ENCODE measurements around the gene LIPM.

LIPM gene

GRCh38 chr10:88804083-88804812 is 1.7 kb downstream of the LIPM start:
- H2BK120ac ChIP-seq (ENCODE audit: low read depth, low read length) = no peak overlapping the region
- peak; percentile 84 for DNase-seq
- H3K56ac ChIP-seq (ENCODE audit: low read length) = no peak overlapping the region
- H3K18ac ChIP-seq (ENCODE audit: low read length) = no peak overlapping the region
- H2AK5ac ChIP-seq (ENCODE audit: low read length) = no peak overlapping the region
- H3K4me3 ChIP-seq (ENCODE audit: low read length) = no peak overlapping the region
- peaks cover 4% of the 10 kb centered on the region for H3K4me1 ChIP-seq (ENCODE audit: control insufficient read depth, low read depth, low read length)
- H3K9ac ChIP-seq (ENCODE audit: low read length) = no peak overlapping the region
- H3K27ac ChIP-seq (ENCODE audit: low read depth, low read length) = no peak overlapping the region
- H3K79me1 ChIP-seq (ENCODE audit: low read length) = no peaks in the 10 kb centered on the region
- H3K79me2 ChIP-seq (ENCODE audit: control insufficient read depth, insufficient read depth, low read length) = no peaks in the 10 kb centered on the region
- H3K36me3 ChIP-seq (ENCODE audit: control insufficient read depth, insufficient read depth, low read length) = no peaks in the 10 kb centered on the region
- no peak overlapping the region for H4K5ac ChIP-seq (ENCODE audit: low read length)
- H3K4ac ChIP-seq (ENCODE audit: low read depth, low read length) = no peak overlapping the region
- no peak overlapping the region for H2BK5ac ChIP-seq (ENCODE audit: low read length)
- no peak overlapping the region for H3K4me2 ChIP-seq (ENCODE audit: low read length)
- no CpG with 5 or more reads among the region's 6 CpGs for WGBS (ENCODE audit: extremely low coverage, insufficient coverage, low lambda C conversion rate)
- no peaks in the 10 kb centered on the region for H3K27me3 ChIP-seq (ENCODE audit: insufficient read depth, low read length, poor library complexity)
- no peak overlapping the region for H4K8ac ChIP-seq (ENCODE audit: low read depth, low read length)
- no peak overlapping the region for H3K23ac ChIP-seq (ENCODE audit: low read length)
- no peak overlapping the region for H2BK15ac ChIP-seq (replicated peaks; ENCODE audit: low read depth)

DNA sequence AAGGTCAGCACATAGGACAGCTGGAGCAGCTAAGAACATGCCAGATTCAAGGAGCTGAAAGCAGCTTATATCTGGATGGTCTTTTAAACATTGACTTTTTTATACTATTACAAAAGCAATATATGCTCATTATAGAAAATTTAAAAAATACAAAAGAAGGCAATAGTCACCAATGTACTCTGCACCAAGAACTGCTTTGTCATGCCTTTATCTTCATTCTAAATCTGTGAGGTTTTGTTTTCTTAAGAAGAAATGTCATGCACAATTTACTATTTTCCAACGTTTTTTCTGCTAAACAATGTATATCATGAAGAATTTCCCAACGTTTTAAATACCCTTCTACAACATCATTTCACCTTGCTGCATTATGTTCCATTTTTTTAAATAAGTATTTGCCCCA is 2.8 kb downstream of the LIPM start:
- Histone ChIP-seq H3K4me3 (ENCODE audit: low read length) (no peak overlapping the region), H3K4me1 (ENCODE audit: control insufficient read depth, low read depth, low read length) (peaks cover 4% of the 10 kb centered on the region), H2AK5ac (ENCODE audit: low read length) (no peak overlapping the region), H3K9ac (ENCODE audit: low read length) (no peak overlapping the region), H2BK5ac (ENCODE audit: low read length) (no peak overlapping the region), H3K4ac (ENCODE audit: low read depth, low read length) (no peak overlapping the region), H3K18ac (ENCODE audit: low read length) (no peak overlapping the region), H3K23ac (ENCODE audit: low read length) (no peak overlapping the region), H4K5ac (ENCODE audit: low read length) (no peak overlapping the region), H3K79me2 (ENCODE audit: control insufficient read depth, insufficient read depth, low read length) (no peaks in the 10 kb centered on the region), H2BK15ac (replicated peaks; ENCODE audit: low read depth) (no peak overlapping the region), H3K79me1 (ENCODE audit: low read length) (no peaks in the 10 kb centered on the region), H3K4me2 (ENCODE audit: low read length) (no peak overlapping the region), H3K36me3 (ENCODE audit: control insufficient read depth, insufficient read depth, low read length) (no peaks in the 10 kb centered on the region), H3K27ac (ENCODE audit: low read depth, low read length) (no peak overlapping the region), H3K27me3 (ENCODE audit: insufficient read depth, low read length, poor library complexity) (no peaks in the 10 kb centered on the region), H2BK120ac (ENCODE audit: low read depth, low read length) (no peak overlapping the region), H4K8ac (ENCODE audit: low read depth, low read length) (no peak overlapping the region), H3K56ac (ENCODE audit: low read length) (no peak overlapping the region)
- no peak for DNase-seq
- WGBS (ENCODE audit: extremely low coverage, insufficient coverage, low lambda C conversion rate) = 100% methylated on average over 2 of the region's 2 CpGs

DNA sequence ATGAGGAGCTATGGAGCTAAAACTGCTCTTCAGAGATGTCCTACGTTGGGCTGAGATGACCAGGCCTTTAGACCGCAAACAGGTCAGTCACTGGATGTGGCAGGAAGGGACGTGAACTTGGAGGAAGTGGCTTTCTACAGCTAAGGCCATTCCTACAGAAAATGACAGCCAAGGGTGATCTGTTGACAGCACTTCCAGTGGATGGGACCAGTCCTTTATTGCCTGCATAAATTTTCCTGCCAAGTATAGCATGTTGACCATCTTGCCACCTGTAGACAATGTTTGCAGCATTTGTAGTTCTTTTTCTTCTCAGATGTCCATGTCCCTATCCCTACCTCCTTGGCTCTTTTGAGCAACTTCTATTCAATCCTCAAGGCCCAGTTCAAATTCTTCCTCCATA is 3.4 kb downstream of the LIPM start:
- no CpG with 5 or more reads among the region's 3 CpGs for WGBS (ENCODE audit: extremely low coverage, insufficient coverage, low lambda C conversion rate)
- Histone ChIP-seq H4K5ac (ENCODE audit: low read length) (no peak overlapping the region), H3K4me3 (ENCODE audit: low read length) (no peak overlapping the region), H2BK120ac (ENCODE audit: low read depth, low read length) (no peak overlapping the region), H3K56ac (ENCODE audit: low read length) (no peak overlapping the region), H3K27ac (ENCODE audit: low read depth, low read length) (no peak overlapping the region), H3K18ac (ENCODE audit: low read length) (no peak overlapping the region), H2BK15ac (replicated peaks; ENCODE audit: low read depth) (no peak overlapping the region), H2AK5ac (ENCODE audit: low read length) (no peak overlapping the region), H3K4me2 (ENCODE audit: low read length) (no peak overlapping the region), H3K79me2 (ENCODE audit: control insufficient read depth, insufficient read depth, low read length) (no peaks in the 10 kb centered on the region), H3K4me1 (ENCODE audit: control insufficient read depth, low read depth, low read length) (peaks cover 4% of the 10 kb centered on the region), H3K27me3 (ENCODE audit: insufficient read depth, low read length, poor library complexity) (no peaks in the 10 kb centered on the region), H3K9ac (ENCODE audit: low read length) (no peak overlapping the region), H3K79me1 (ENCODE audit: low read length) (no peaks in the 10 kb centered on the region), H3K4ac (ENCODE audit: low read depth, low read length) (no peak overlapping the region), H4K8ac (ENCODE audit: low read depth, low read length) (no peak overlapping the region), H2BK5ac (ENCODE audit: low read length) (no peak overlapping the region), H3K36me3 (ENCODE audit: control insufficient read depth, insufficient read depth, low read length) (no peaks in the 10 kb centered on the region), H3K23ac (ENCODE audit: low read length) (no peak overlapping the region)
- DNase-seq = no peak

GRCh38 chr10:88809621-88810020 is 7.1 kb downstream of the LIPM start:
- no CpG with 5 or more reads among the region's 4 CpGs for WGBS (ENCODE audit: extremely low coverage, insufficient coverage, low lambda C conversion rate)

GRCh38 chr10:88810196-88810961 is 7.8 kb downstream of the LIPM start:
- Histone ChIP-seq H2BK15ac (replicated peaks; ENCODE audit: low read depth) (no peak overlapping the region), H2BK5ac (ENCODE audit: low read length) (no peak overlapping the region), H2AK5ac (ENCODE audit: low read length) (no peak overlapping the region), H3K18ac (ENCODE audit: low read length) (no peak overlapping the region), H3K4me3 (ENCODE audit: low read length) (no peak overlapping the region), H3K23ac (ENCODE audit: low read length) (no peak overlapping the region), H2BK120ac (ENCODE audit: low read depth, low read length) (no peak overlapping the region), H3K79me2 (ENCODE audit: control insufficient read depth, insufficient read depth, low read length) (no peaks in the 10 kb centered on the region), H3K4me1 (ENCODE audit: control insufficient read depth, low read depth, low read length) (peaks cover 2% of the 10 kb centered on the region), H3K56ac (ENCODE audit: low read length) (no peak overlapping the region), H3K4me2 (ENCODE audit: low read length) (no peak overlapping the region), H3K27ac (ENCODE audit: low read depth, low read length) (no peak overlapping the region), H3K27me3 (ENCODE audit: insufficient read depth, low read length, poor library complexity) (no peaks in the 10 kb centered on the region), H4K5ac (ENCODE audit: low read length) (no peak overlapping the region), H3K79me1 (ENCODE audit: low read length) (no peaks in the 10 kb centered on the region), H3K9ac (ENCODE audit: low read length) (no peak overlapping the region), H4K8ac (ENCODE audit: low read depth, low read length) (no peak overlapping the region), H3K4ac (ENCODE audit: low read depth, low read length) (no peak overlapping the region), H3K36me3 (ENCODE audit: control insufficient read depth, insufficient read depth, low read length) (no peaks in the 10 kb centered on the region)
- peak; percentile 80 for DNase-seq
- no CpG with 5 or more reads among the region's 5 CpGs for WGBS (ENCODE audit: extremely low coverage, insufficient coverage, low lambda C conversion rate)

More at GRCh38 chr10:88809621-88810020, 7.1 kb downstream of the LIPM start:
- no peak for DNase-seq
- no peak overlapping the region for H3K27ac ChIP-seq (ENCODE audit: low read depth, low read length)
- no peaks in the 10 kb centered on the region for H3K79me2 ChIP-seq (ENCODE audit: control insufficient read depth, insufficient read depth, low read length)
- no peak overlapping the region for H3K4me2 ChIP-seq (ENCODE audit: low read length)
- H2BK120ac ChIP-seq (ENCODE audit: low read depth, low read length) = no peak overlapping the region
- no peak overlapping the region for H3K18ac ChIP-seq (ENCODE audit: low read length)
- H3K23ac ChIP-seq (ENCODE audit: low read length) = no peak overlapping the region
- no peak overlapping the region for H2AK5ac ChIP-seq (ENCODE audit: low read length)
- H3K4me3 ChIP-seq (ENCODE audit: low read length) = no peak overlapping the region
- H3K27me3 ChIP-seq (ENCODE audit: insufficient read depth, low read length, poor library complexity) = no peaks in the 10 kb centered on the region
- H4K5ac ChIP-seq (ENCODE audit: low read length) = no peak overlapping the region
- H3K36me3 ChIP-seq (ENCODE audit: control insufficient read depth, insufficient read depth, low read length) = no peaks in the 10 kb centered on the region
- H2BK15ac ChIP-seq (replicated peaks; ENCODE audit: low read depth) = no peak overlapping the region
- H3K79me1 ChIP-seq (ENCODE audit: low read length) = no peaks in the 10 kb centered on the region
- no peak overlapping the region for H2BK5ac ChIP-seq (ENCODE audit: low read length)
- H3K56ac ChIP-seq (ENCODE audit: low read length) = no peak overlapping the region
- no peak overlapping the region for H3K9ac ChIP-seq (ENCODE audit: low read length)
- no peak overlapping the region for H4K8ac ChIP-seq (ENCODE audit: low read depth, low read length)
- H3K4me1 ChIP-seq (ENCODE audit: control insufficient read depth, low read depth, low read length) = peaks cover 2% of the 10 kb centered on the region
- H3K4ac ChIP-seq (ENCODE audit: low read depth, low read length) = no peak overlapping the region
